Upper lobe of left lung (tissue), 4 donors: ENCODE results near the gene PCDHGB4.

Source experiments
- POLR2A ChIP-seq, 4 donors: fragments of 450-650 bp; IDR thresholded peaks; one replicate each; pipeline ENCODE4 v1.5.1; 2016 to 2017; ENCODE audit warnings: antibody characterized with exemption in 4 of 4, mild to moderate bottlenecking in 2 of 4
- TF ChIP-seq, protein P1 (sequence below), 6 experiments: fragments of 450-650 bp in 4 of 6; fragments of 200-600 bp in 2 of 6; sonication (generic) in 2 of 6; IDR thresholded peaks; one replicate each; pipeline ENCODE4 v1.5.1; 2016 to 2019; ENCODE audit warnings: antibody characterized with exemption in 6 of 6

DNA sequence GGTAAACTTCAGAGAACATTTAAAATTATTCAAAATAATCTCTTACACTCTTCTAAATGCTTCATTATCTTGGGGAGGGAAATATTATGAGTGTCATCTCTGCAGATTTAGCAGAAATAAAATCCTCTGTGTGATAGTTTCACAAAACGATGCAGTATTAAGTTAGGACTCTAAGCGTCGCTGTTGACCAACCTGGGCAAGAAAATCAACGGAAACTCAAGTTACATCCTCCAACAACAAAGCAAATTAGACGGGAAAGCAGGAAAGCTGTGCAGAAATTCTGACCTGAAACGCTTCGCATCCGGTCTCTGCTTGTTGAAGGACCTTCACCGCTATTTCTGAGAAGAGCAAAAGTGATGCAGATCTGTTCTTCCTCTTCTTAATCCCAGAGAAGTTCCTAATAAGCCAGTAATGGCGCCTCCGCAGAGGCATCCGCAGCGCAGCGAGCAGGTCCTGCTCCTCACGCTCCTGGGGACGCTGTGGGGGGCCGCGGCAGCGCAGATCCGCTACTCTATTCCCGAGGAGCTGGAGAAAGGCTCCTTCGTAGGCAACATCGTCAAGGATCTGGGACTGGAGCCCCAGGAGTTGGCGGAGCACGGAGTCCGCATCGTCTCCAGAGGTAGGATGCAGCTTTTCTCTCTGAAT lies 13.7 kb upstream of the PCDHGB4 start, which contains the start of gene PCDHGA6:
- TF ChIP-seq POLR2A (IDR thresholded peaks at IDR 0.05) = no peak
- TF ChIP-seq, protein P1, sequence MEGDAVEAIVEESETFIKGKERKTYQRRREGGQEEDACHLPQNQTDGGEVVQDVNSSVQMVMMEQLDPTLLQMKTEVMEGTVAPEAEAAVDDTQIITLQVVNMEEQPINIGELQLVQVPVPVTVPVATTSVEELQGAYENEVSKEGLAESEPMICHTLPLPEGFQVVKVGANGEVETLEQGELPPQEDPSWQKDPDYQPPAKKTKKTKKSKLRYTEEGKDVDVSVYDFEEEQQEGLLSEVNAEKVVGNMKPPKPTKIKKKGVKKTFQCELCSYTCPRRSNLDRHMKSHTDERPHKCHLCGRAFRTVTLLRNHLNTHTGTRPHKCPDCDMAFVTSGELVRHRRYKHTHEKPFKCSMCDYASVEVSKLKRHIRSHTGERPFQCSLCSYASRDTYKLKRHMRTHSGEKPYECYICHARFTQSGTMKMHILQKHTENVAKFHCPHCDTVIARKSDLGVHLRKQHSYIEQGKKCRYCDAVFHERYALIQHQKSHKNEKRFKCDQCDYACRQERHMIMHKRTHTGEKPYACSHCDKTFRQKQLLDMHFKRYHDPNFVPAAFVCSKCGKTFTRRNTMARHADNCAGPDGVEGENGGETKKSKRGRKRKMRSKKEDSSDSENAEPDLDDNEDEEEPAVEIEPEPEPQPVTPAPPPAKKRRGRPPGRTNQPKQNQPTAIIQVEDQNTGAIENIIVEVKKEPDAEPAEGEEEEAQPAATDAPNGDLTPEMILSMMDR (IDR thresholded peaks at IDR 0.05) = peak in 2 of 6 experiments; percentile 10 to 25
